HG02981 (cell line): ENCODE measurements around the gene MVK.
"Not testable (repeated sequence)": the region's sequence is repeated elsewhere in the genome, so short reads cannot be mapped to it uniquely, and the experiment has no call there.

ENCODE experiments used
- ATAC-seq: cut with Tn5 transposase; IDR thresholded peaks from one replicate; pipeline ENCODE4 v1.9.1; 2021; ENCODE audit warnings: mild to moderate bottlenecking, moderate library complexity; ENCODE audit not compliant: unreplicated experiment

Gene MVK

DNA sequence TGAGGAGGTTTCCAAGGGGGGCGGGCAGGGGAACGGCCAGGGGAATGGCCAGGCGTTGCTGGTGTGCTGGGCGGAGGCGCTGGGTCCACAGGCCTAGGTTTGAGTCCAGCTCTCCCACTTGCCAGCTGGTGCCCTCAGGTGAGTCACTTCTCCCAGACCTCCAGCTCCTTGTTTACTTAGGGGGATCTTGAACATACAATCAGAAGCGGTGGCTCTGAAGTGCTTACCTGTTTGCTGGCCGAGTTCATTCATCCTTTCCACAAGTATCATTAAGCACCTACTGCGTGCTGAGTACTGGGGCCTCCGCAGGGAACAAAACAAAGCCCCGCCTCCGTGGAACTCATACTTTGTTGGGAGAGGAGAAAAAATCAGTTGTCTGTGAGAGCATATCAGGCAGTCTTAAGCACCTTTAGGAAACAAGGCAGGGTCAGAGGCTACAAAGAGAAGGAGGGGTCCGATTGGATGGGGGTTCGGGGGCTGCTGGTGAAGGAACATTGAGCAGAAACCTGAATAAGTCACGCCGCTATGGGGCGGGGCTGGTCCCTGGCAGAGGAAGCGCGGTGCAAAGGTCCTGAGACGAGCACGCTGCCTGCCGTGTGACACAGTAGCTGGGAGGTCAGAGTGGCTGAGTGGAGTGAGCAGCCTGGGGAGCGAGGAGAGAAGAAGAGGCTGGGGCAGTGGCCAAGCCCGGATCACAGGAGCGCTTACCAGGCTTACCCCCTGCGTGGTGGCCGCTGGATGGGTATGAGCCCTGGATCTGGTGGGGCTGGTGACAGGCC lies 15.1 kb downstream of the MVK start:
- ATAC-seq, result no peak

DNA sequence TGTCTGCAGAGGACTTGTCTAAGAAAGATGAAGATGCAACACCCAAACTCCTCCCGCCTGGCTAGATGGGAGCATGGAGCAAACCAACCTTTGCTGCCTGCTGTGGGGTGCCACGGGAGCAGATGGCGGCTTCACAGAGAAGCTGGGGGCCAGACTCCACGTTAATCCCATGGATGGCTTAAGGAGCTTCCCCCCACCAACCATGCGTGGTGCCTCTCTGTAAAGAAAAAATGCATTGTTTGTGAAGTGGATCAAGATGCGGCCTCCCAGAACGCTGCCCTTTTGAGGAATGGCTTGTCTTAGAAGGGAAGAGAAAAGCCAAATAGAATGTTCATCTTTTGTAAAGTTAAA lies 15.6 kb downstream of the MVK start:
- no peak for ATAC-seq

- no peak for ATAC-seq
Observed at GRCh38 chr12:109589691-109590245, 16.2 kb downstream of the MVK start.

GRCh38 chr12:109590566-109590965 lies 17.0 kb downstream of the MVK start:
- no peak for ATAC-seq

GRCh38 chr12:109591041-109591440 lies 17.4 kb downstream of the MVK start:
- ATAC-seq, result no peak

DNA sequence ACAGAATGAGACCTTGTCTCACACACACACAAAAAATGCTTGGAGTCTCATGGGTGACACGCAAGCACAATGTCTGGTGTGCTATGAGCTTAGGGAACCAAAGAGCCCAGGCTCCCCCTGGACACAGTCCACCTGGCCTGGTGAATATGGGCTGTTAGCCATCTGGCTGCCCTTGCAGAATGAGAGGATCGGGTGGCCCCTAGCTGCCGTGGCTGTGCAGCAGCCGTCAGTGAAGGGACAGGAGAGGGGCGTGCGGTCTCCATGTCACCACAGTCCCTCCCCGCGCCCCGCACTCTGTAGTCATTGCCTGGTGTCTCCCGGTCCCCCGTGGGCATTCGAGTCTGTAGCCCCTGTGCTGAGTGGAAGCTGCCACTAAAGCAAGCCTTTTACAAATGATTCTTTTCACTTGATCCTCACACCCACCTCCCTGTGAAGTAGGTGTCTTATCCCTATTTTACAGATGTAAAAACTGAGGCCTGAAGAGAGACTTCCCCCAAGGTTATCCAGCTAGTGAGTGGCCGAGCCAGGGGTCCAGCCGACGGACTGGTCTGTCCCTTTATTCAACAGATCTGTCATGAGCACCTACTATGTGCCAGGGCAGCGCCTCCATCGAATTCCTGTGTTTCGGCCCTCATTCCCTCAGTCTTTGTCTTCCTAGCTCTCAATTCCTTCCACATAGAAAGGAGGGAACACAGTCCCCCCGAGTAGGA lies 18.8 kb downstream of the MVK start:
- ATAC-seq, result no peak

DNA sequence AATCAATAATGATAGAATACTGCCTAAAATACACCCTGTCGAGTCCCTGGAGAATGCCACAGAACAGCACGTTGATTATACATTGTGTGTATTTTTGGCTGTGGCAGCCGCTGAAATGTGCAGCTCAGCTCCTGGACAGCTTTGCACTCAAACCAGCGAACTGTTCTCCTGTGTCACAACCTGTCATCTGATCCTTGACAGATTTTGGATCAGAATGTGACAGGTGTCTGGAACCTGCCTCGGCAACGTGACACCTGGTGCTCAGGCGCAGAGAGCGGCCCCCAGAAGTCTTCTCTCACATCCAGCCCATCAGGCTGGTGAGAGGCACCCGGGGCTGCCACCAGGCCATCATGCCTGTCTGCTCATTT lies 19.3 kb downstream of the MVK start:
- ATAC-seq, result no peak

- ATAC-seq, result no peak
Observed at GRCh38 chr12:109594556-109595317, 21.1 kb downstream of the MVK start.

- no peak for ATAC-seq
Observed at GRCh38 chr12:109595321-109595902, 21.8 kb downstream of the MVK start.

DNA sequence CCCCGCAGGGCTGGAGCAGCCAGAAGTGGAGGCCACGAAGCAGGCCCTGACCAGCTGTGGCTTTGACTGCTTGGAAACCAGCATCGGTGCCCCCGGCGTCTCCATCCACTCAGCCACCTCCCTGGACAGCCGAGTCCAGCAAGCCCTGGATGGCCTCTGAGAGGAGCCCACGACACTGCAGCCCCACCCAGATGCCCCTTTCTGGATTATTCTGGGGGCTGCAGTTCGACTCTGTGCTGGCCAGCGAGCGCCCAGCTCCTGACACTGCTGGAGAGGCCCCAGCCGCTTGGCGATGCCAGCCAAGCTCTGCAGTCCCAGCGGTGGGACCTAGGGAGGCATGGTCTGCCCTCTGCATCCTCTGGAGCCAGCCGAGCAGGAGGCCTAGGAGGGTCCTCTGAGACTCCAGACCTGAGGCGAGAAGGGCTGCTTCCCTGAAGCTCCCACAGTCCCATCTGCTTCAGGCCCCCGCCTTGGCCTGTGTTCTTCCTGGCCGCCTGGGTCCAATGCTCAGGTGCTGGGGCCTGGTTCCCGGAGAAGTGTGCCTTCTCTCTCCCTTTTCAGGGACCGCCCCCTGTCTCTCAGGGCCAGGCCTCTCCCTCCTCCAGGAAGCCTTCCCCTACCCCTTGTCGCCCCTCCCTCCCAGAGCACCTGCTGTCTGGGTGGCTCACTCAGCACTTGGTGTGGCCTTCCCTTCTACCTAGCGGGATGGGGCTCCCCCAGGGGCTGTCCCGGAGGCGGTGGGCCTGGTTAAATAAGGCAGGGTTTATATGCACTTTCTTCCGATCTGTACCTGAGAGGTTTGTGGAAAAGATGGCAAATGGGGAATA lies 23.0 kb downstream of the MVK start:
- ATAC-seq, result no peak

GRCh38 chr12:109597414-109597794 lies 23.8 kb downstream of the MVK start:
- no peak for ATAC-seq

DNA sequence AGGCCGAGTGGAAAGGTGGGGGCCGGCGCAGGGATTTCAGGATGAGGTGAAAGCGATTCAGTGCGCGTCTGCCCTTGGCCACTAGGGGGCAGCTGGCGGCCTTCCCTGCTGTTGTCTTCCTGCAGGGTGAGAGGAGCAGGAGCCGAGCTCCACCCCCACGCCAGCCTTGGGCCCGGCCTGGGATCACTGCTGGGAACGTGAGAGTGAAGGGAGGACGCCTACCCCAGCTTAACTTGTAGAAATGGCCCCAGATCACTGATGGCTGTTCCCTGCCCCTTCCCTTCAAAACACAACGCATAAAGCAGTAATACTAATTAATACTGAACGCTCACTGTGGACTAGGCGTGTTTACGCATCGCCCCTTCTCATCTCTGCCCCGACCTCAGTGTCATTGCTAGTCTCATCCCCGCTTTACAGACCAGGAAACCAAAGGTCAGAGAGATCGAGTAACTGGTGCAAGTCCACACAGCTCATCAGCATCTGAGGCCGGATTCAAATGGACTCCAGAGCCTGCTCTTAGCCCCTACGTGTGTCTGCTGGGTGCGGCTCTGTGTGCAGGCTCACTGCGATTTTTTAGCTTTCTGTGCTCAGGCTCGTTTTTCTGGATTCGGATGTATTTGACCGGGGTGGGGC lies 24.3 kb downstream of the MVK start:
- no peak for ATAC-seq

DNA sequence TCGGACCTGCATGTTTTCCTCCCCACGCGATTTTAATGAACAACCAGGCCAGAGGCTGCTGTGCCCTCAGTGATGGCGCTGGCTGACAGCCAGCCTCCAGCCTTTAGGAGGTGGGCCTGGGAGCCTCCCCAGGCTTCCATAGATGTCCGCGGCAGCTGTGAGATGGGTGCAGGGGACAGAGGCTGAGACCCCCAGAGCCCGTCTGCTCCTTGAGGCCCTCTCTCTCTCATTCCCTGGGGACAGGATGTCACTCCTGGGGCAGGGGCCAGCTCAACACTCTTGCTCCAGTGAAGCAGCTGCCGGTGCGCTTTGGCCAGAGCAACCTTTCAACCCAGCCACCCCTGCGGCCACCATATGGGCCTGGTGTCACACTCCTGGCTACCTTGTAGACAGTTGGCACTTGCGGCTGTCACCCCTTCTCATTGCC lies 24.8 kb downstream of the MVK start:
- no peak for ATAC-seq

GRCh38 chr12:109599087-109599486 lies 25.5 kb downstream of the MVK start:
- ATAC-seq, result no peak

DNA sequence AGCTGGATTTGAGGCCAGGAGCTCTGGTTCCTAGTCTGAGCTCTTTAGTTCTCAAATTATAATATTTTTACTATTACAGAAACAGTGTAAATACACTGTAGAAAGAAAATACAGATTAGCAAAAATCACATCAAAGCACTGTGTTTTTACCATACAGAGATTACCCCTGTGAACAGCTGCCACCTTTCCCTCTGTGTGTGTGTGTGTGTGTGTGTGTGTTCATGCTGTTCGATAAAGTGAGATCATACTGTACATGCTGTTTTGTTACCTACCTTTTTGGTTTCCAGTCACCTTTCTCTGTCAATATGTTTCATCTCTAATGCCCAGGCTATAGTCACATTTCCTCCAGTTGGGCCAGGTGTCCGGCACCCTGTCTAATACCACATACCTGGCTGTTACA lies 26.9 kb downstream of the MVK start:
- no peak for ATAC-seq

- no peak for ATAC-seq
Observed at GRCh38 chr12:109600995-109601394, 27.4 kb downstream of the MVK start.

DNA sequence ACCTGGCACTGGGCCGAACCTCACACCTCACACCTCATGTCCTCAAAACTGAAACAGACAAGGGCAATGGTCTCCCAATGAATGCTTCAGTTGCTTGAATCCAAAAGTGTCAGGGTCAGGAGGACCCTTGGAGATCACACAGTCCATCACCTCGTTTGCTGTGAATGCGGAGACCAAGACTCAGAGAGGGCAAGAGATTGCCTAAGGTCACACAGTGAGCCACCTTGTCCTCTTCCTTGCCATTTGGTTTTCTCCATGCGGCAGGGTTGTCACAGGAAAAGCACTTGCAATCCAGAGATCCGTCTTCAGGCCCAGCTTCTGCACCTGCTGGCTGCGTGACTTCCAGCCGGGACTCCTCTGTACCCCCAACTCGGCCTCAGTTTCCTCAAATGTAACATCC lies 28.0 kb downstream of the MVK start:
- ATAC-seq, result no peak

DNA sequence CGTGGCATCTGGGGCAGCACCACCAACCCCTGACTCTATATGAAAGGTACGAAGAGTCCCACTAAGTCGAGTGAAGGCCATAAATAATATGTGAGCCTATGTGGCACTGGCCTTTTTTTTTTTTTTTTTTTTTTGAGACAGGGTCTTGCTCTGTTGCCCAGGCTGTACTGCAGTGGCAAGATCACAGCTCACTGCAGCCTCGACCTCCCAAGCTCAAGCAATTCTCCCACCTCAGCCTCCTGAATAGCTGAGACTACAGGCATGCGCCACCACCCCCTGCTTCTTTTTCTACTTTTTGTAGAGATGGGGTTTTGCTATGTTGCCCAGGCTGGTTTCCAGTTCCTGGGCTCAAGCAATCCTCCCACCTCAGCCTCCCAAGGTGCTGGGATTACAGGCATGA lies 28.5 kb downstream of the MVK start:
- not testable (repeated sequence) for ATAC-seq

DNA sequence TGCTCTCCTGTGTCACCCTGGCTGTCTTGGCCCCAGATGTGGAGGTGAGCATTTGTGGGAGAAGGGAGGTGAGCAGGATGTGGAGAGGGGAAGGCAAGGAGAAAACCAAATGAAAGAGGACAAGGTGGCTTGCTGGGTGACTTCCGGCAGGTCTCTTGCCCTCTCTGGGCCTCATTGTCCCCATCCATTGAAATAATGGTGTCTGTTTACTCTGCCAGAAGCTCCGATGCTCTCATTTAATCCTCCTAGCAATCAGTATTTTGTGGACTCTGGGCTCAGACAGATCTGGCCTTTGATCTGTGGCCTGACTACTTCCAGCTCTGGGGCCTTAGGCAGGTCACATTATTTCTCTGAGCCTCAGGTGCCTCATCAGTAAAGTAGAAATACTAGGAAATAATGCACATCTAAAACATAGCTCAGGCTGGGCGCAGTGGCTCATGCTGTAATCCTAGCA lies 30.6 kb downstream of the MVK start:
- ATAC-seq, result no peak

DNA sequence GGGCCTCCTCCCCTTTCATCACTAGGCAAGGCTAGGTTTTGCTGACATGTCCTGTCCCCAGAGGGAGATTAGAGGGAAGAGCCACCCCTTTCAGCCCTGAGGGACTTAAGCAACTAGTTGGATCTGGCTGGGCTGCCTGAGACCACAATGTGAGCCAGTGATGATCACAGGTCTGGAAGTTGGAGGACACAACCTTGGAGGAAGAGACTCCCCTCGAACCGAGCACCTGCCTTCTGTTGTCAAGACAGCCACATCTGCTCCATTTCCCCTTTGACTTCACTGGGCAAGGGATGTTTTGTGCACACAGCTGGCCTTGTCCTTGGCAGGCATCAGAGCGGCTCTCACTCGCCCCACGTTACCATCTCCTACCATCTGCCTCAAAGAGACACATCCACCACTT lies 31.4 kb downstream of the MVK start:
- ATAC-seq, result no peak
